ENCODE measurements around the gene TRIM63. TPM values are rescaled to one million over a fixed set of nuclear protein-coding genes. Genes with fewer than 3 reads are reported as not detected.

The TRIM63 gene
- total RNA-seq, 2 experiments from 2014 or later: not detected

DNA sequence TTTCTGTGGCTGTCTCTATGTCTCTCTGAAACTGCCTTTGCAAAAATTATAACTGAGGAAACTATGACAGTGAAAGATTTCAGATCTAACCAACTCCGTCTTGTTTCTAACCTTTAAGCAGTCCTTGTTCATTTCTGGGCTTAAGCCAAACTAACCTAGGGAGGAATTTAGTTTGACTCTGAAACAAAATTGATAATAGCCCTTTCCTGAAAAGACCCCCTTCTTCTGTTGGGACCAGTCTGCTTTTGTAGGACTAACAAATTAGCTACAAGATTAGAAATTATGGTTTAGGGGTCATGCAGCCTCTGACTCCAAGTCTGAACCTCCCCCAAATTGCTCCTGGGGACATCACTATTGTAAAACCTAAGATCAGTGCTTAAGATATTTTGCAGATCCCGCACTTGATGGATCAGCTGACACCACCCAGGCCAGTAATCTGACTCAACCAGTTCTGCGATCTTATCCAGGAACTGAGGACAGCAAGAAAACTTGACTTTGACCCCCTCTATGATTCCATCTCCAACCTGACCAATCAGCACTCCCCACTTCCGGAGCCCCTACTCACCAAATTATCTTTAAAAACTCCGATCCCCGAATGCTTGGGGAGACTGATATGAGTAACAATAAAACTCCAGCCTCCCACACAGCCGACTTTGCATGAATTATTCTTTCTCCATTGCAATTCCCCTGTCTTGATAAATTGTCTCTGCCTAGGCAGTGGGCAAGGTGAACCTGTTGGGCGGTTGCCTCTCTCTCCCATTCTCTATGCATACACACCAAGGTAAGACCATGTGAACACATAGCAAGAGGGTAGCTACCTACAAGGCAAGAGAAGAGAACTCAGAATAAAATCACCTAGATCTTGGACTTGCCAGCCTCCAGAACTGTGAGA, 11.1 kb upstream of the TRIM63 start:
- peaks cover 7% of the 10 kb centered on the region for H3K4me1 ChIP-seq (ENCODE audit: insufficient read depth, low read length)
- no peak for DNase-seq
- H3K4me3 ChIP-seq (ENCODE audit: low read length): no peak overlapping the region
- TF ChIP-seq, protein P1, sequence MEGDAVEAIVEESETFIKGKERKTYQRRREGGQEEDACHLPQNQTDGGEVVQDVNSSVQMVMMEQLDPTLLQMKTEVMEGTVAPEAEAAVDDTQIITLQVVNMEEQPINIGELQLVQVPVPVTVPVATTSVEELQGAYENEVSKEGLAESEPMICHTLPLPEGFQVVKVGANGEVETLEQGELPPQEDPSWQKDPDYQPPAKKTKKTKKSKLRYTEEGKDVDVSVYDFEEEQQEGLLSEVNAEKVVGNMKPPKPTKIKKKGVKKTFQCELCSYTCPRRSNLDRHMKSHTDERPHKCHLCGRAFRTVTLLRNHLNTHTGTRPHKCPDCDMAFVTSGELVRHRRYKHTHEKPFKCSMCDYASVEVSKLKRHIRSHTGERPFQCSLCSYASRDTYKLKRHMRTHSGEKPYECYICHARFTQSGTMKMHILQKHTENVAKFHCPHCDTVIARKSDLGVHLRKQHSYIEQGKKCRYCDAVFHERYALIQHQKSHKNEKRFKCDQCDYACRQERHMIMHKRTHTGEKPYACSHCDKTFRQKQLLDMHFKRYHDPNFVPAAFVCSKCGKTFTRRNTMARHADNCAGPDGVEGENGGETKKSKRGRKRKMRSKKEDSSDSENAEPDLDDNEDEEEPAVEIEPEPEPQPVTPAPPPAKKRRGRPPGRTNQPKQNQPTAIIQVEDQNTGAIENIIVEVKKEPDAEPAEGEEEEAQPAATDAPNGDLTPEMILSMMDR (IDR thresholded peaks at IDR 0.05): no peak
- ChIA-PET CTCF (interaction anchor here (0.6 kb wide), 1 partner anchor 45 kb away, joined by 3 read pairs; no protein-coding TSS in a partner anchor), POLR2A (no interaction called here)
- Mint-ChIP-seq H3K27ac (no peak overlapping the region), H3K9me3 (no peaks in the 10 kb centered on the region), H3K4me1 (ENCODE audit: low read depth) (peaks cover 8% of the 10 kb centered on the region), H3K36me3 (ENCODE audit: low read depth) (no peaks in the 10 kb centered on the region), H3K27me3 (peaks cover 4% of the 10 kb centered on the region), H3K4me3 (no peak overlapping the region)
- peaks cover 8 to 11% of the 10 kb centered on the region in 2 experiments for H3K27me3 ChIP-seq (ENCODE audit: control insufficient read depth in 1 of 2, insufficient read depth in 2 of 2, low read length in 2 of 2)
- no peak overlapping the region for H3K27ac ChIP-seq (ENCODE audit: low read depth in 1 of 2, low read length in 2 of 2)
- intact Hi-C loops (cut with DNase I, micrococcal nuclease): no loop called here
- H3K36me3 ChIP-seq (ENCODE audit: insufficient read depth, low read length): no peaks in the 10 kb centered on the region
- H3K9me3 ChIP-seq (ENCODE audit: control insufficient read depth in 1 of 2, insufficient read depth in 1 of 2, low read length in 2 of 2): peaks cover 0 to 6% of the 10 kb centered on the region in 2 experiments
- no peak for ATAC-seq (ENCODE audit: poor library complexity)

DNA sequence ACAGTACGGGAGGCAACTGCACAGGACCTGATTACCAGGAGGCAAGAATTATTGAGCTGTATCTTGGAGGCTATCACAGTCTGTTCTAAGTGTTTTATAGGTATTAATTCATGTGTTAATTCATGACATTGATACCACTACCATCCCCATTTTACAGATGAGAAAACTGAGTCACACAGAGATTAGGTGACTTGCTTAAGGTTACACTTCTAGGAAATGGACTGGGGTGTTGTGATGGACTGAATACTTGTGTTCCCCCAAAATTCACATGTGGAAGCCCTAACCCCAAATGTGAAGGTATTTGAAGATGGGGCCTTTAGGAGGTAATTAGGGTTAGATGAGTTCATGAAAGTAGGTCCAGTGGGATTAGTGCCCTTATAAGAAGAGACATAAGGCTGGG, 10.1 kb upstream of the TRIM63 start:
- Histone ChIP-seq H3K27me3 (ENCODE audit: control insufficient read depth in 1 of 2, insufficient read depth in 2 of 2, low read length in 2 of 2) (peaks cover 5 to 10% of the 10 kb centered on the region in 2 experiments), H3K9me3 (ENCODE audit: control insufficient read depth in 1 of 2, insufficient read depth in 1 of 2, low read length in 2 of 2) (peaks cover 0 to 6% of the 10 kb centered on the region in 2 experiments), H3K36me3 (ENCODE audit: insufficient read depth, low read length) (no peaks in the 10 kb centered on the region), H3K4me3 (ENCODE audit: low read length) (no peak overlapping the region), H3K4me1 (ENCODE audit: insufficient read depth, low read length) (peaks cover 7% of the 10 kb centered on the region), H3K27ac (ENCODE audit: low read depth in 1 of 2, low read length in 2 of 2) (no peak overlapping the region)
- Mint-ChIP-seq H3K4me3 (no peak overlapping the region), H3K27me3 (peaks cover 10% of the 10 kb centered on the region), H3K9me3 (no peaks in the 10 kb centered on the region), H3K27ac (no peak overlapping the region), H3K4me1 (ENCODE audit: low read depth) (peaks cover 8% of the 10 kb centered on the region), H3K36me3 (ENCODE audit: low read depth) (no peaks in the 10 kb centered on the region)
- ChIA-PET POLR2A (no interaction called here), CTCF (no interaction called here)
- intact Hi-C loops (cut with DNase I, micrococcal nuclease): no loop called here
- TF ChIP-seq, protein P1 (IDR thresholded peaks at IDR 0.05): no peak
- no peak for DNase-seq
- no peak for ATAC-seq (ENCODE audit: poor library complexity)

DNA sequence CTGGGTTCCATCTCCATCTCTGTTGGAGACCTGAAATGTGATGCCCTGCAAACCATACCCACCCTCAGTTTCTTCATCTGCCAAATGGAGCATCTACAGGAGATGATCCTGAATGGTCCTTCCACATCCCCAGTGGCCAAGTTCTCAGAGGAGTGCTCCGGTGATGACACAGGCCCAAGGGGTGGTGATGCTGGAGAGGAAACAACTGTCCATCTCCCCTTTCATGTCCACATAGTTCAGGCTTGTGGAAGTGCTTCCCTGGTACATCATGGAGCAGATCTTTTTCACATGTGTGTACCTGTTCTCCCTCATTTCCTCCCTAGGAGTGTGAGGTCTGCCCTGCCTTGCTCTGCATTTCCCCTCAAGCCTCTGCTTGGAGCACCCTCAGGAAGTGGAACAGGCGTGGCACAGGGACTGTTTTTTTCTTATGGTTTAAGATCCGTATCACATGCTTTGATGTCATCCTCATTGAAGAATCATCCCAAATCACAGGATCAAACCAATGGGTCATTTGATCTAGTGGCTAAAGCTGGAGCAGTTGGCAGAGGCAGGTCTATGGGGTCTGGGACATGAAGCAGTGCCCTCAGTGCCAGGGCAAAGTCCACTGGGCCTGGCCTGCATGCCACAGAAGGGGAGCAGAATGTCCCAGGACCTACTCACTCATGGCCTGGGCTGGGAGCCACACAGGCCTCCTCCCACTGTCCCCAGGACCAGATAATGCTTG, 8.2 kb upstream of the TRIM63 start:
- no peaks in the 10 kb centered on the region for H3K9me3 Mint-ChIP-seq
- Histone ChIP-seq H3K27me3 (ENCODE audit: control insufficient read depth in 1 of 2, insufficient read depth in 2 of 2, low read length in 2 of 2) (peaks cover 5 to 11% of the 10 kb centered on the region in 2 experiments), H3K4me3 (ENCODE audit: low read length) (no peak overlapping the region), H3K9me3 (ENCODE audit: control insufficient read depth in 1 of 2, insufficient read depth in 1 of 2, low read length in 2 of 2) (peaks cover 0 to 3% of the 10 kb centered on the region in 2 experiments), H3K27ac (ENCODE audit: low read depth in 1 of 2, low read length in 2 of 2) (no peak overlapping the region), H3K36me3 (ENCODE audit: insufficient read depth, low read length) (no peaks in the 10 kb centered on the region), H3K4me1 (ENCODE audit: insufficient read depth, low read length) (peaks cover 7% of the 10 kb centered on the region)
- no peak overlapping the region for H3K4me3 Mint-ChIP-seq
- ATAC-seq (ENCODE audit: poor library complexity) (no peak), DNase-seq (no peak)
- POLR2A ChIA-PET: no interaction called here
- TF ChIP-seq, protein P1 (IDR thresholded peaks at IDR 0.05): no peak
- no peak overlapping the region for H3K27ac Mint-ChIP-seq
- intact Hi-C loops (cut with DNase I, micrococcal nuclease): no loop called here
- peaks cover 8% of the 10 kb centered on the region for H3K4me1 Mint-ChIP-seq (ENCODE audit: low read depth)
- CTCF ChIA-PET: interaction anchor here (0.6 kb wide), 1 partner anchor 138 kb away, joined by 6 read pairs; no protein-coding TSS in a partner anchor
- no peaks in the 10 kb centered on the region for H3K36me3 Mint-ChIP-seq (ENCODE audit: low read depth)
- peaks cover 15% of the 10 kb centered on the region for H3K27me3 Mint-ChIP-seq

Data from CD4-positive, alpha-beta T cell (primary cell).